ENCODE measurements around the gene KRTAP10-10.

- no peak for TF ChIP-seq CTCF (IDR thresholded peaks at IDR 0.05)
- TF ChIP-seq POLR2A (IDR thresholded peaks at IDR 0.05): no peak
Observed at GRCh38 chr21:44681861-44682579, 44.9 kb downstream of the KRTAP10-10 start, which contains the start of gene KRTAP12-1.
